CD4-positive, alpha-beta T cell treated with Interleukin-2 at 100 ng/mL for 4 hours (primary cell): ENCODE results near the gene RERE.
"Not testable (repeated sequence)": the region's sequence is repeated elsewhere in the genome, so short reads cannot be mapped to it uniquely, and the experiment has no call there.

Experiments used
- DNase-seq: peaks from one replicate; pipeline ENCODE4 v3.0.0-alpha.2; 2020; ENCODE audit warnings: low spot score

Gene RERE

DNA sequence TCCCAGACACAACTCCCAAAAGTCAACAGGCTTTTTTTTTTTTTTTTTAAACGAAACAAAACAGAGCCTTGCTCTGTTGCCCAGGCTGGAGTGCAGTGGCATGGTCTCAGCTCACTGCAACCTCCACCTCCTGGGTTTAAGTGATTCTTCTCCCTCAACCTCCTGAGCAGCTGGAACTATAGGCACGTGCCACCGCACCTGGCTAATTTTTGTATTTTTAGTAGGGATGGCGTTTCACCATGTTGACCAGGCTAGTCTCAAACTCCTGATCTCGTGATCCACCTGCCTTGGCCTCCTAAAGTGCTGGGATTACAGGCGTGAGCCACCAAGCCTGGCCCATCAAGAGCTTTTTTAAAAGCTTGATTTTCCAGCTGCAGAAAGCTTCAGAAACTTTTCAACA lies 437.1 kb downstream of the RERE start:
- not testable (repeated sequence) for DNase-seq

DNA sequence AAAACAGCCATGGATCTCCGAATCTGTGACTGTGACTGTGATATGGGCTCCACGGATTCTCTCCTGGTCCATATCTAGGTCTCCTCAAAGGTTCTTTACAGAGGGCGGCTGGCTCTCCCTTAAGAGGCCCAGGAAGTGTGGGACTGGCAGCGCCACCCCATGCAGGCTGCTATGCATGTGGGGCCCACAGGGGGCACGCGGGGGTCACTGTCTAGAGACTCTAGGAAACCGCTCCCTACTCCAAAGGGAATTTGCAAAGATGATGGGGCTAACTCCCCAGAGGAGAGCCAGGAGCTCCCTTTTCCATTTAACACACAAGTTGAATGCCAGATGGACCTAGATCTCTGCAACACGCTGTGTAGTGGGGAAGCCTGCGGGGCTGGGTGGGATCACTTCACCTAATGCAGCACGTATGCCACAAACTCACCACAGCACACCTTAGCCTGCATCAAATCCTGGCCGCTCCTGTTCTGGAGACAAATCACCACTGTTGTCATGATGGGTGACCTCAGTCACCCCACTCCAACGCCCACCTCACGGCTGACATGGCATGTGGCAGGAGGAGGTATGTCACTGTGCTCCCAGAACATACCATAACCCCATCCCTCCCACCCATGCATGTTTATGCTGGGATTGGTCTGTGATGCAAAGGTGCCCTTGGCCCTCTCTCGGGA lies 437.8 kb downstream of the RERE start:
- DNase-seq: no peak

DNA sequence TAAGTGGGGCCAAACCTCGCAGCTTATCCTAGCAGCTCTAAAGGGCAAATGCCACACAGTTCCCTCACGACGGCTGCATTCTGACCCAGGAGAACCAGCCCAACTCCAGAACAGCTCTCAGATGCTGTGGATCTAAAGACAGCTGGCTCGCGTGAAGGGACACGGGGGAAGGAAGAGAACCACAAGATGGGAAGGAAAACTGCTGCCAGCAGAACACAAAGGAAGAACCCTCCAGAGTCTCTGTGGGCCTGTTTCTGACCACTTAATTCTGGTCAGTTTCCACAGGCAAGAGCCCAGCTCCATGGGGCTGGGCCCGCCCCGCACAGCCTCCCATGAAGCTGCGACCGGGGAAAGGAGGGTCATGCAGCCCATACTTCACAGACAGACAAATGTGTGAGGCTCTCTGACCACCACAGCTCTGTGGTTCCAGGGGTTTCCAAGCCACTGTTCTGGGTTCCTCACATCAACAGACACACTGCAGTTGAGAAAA lies 438.4 kb downstream of the RERE start:
- no peak for DNase-seq

DNA sequence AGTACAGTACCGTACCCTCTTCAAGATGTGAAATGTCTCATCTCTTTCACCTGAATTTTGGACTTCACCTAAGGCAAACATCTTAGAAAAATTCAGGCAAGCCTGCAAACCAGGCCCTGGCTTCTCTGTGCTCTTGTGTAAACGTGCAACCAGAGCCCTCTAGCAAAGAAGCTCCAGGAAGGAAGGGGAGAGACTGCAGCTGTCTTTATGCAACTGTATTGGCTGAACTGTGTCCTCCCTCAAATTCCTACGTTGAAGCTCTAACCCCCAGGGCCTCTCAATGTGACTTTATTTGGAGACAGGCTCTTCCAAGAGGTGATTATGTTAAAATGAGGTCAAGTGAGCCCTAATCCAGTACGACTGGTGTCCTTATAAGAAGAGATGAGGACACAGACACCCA lies 439.3 kb downstream of the RERE start:
- DNase-seq: no peak

DNA sequence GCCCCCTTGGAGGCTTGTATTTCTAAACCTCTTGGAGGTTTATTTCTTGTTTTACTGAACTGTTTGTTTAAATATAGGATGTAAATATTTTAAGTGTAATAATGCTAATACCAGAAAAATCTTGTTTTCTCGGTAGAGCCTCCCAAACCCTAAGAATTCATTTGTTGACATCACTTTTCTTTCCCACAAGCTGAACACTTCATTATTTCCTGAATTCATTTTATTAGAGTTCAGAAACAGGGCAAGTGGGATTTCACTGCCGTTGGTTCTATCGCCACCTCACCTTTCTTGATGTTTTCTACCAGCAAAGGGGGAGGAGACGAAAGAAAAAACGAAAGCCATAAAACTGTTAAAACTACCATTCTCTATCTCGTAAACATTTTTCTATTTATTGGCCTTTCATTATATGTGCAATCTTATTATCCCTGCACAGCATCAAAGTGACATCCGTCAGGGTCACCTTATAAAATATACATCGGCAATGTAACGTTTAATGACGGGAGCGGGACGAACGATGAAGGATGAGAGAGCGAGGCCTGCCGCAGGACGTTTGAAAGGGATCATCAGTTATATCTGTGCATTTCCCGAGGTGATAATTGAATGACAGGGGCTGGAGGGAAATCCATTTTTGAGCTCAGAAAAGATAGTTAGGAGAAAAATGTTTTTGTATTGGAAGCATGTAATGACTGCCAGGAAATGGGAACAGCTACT lies 440.0 kb downstream of the RERE start:
- no peak for DNase-seq

DNA sequence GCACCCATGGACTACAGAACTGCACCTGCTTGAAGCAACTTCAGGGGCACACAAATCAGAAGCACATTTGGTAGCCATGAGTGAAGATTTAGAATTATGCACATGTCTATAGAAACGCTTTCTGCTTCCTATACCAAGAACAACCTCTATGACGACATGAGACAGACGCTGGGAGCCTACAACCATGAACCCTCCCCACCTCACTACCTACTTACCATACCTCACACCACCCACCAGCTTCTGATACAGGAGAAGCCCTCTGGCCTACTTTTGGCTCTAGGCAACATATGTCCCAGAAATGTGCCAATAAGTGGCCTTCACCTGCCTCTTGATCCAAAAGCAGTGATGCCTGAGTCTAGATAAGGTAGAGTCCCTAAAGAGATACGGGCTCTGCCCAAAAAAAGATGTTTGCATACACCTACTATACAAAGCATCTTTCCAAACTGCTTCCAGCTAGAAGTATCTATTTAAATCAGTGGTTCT lies 441.0 kb downstream of the RERE start:
- no peak for DNase-seq

DNA sequence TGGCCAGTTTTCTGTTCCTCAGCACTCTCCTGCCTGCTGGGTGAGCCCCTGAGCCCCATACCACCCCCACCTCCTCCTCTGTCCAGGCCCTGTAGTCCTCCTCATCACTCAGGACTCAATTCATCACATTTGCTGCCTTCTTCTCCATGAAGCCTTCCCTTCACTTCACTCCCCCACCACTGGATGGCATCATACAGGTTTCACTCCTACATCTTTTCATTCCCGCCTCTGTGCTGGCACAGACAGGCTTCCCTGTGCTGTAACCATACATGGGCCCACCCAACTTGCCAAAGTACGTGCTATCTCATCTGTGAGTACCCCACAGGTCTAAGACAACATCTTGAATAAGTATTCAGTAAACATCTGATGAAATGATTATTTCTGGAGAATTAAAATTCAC lies 442.6 kb downstream of the RERE start:
- DNase-seq: peak; percentile 26

DNA sequence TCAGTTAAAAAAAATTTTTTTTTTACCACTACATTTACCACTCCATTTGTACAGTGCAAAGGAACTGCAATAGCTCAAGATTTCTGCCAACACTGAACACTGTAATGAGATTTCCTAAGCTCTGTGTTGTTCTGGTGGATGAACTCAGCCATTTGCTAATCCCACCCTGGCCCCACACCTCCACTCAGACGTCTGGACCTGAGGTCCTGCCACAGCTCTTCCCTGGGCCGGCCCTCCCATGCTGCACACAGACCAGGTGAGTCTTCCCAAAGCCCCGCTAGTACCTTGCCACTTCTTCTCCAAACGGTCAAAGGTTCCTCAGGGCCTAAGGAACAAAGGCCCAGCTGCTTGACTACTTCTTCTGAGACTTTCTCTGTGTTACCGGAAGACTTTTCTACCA lies 443.1 kb downstream of the RERE start:
- DNase-seq: no peak

DNA sequence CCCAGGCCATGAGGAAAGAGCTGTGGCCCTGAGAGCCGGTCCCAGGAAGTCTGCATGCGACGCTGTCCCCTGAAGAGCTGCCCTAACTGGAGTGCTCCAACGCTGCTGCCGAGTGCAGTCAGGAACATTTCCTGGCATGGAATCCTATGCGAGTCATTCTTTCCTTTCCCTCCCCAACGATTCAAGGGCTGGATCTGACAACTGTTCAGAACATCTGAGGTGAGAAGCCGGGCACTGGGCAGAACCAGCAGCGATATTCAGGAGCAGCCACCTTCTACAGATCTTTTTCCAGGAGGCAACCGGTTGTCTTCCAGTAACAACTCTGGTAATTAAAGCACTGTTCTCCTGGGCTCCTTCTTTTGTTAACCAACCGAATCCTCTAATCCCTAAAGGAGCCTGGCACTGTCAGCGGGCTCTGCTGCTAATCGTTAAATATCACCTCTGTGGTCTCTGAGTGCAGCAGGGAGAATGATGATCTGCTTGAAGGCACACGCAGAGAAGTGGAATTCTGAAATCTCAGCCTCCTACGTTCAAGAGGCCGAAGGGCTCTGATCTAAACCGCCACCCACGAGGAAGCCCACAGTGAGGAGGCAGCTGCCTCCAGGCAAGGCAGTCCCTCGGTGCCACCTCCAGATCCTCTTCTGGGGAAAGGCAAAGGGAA lies 443.7 kb downstream of the RERE start:
- DNase-seq: no peak

DNA sequence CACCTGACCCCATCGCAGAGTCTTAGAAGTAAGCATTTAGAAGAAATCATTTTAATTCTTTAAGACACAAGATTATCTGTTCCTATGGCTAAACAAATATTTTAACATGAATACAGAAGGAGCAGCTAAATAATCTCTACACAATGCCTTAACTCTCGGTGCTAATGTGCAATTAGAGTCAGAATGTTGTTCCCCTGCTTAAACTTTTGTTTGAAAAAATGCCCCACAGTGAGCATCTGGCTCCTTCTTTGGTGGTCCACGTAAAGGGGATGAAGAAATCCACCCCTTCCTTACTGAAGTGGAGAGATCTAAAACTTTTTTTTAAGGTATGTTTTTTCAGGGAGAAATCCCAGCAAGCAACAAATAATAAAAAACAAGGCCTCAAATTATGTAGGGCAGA lies 444.3 kb downstream of the RERE start:
- no peak for DNase-seq

DNA sequence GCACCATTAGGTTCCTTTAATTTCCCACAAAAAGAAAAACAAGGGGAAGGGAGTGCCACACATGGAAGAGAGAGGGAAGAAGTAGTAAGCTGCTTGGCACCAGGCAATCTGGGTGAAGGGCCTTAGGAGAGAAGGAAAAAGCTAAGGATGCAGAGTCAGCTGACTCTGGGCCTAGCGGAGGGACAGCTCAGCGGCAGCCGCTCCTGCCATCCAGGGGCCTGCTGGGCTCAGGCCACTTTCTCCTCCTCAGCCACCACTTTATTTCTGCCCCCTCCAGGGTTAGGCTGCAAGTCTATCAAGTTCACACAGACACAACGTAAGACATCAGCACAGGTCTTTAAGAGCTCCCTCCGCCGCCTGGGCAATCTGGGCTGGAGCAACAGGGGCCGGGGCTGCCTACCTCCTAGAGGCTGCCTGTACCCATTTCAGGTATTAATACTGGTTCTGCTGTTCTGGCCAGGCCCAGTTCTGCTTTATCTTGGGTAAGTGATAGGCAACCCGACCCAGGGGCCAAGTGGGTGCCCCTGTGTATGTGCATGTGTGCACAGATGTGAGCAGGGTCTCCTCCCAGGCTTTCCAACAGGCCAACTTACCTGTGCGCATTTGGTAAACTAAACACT lies 446.0 kb downstream of the RERE start:
- no peak for DNase-seq

DNA sequence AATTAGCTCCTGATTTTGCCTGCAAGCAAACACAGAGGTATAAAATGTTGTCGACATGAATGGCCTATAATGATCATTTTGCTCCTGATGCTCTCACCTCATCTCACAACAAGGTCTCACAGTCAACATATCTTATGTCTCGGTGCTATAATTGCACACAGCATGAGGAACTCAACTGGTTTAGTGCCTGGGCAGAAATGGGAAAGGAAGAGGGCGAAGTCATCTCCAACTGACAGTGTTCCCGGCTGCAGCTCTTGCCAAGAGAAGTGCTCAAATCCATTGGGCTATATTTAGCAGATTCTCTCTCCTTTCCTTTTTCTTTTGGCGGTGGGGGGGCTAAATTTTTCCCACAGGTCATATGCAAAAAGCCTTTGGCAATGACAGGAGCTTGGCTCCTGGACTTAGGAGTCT lies 446.5 kb downstream of the RERE start:
- DNase-seq: no peak

DNA sequence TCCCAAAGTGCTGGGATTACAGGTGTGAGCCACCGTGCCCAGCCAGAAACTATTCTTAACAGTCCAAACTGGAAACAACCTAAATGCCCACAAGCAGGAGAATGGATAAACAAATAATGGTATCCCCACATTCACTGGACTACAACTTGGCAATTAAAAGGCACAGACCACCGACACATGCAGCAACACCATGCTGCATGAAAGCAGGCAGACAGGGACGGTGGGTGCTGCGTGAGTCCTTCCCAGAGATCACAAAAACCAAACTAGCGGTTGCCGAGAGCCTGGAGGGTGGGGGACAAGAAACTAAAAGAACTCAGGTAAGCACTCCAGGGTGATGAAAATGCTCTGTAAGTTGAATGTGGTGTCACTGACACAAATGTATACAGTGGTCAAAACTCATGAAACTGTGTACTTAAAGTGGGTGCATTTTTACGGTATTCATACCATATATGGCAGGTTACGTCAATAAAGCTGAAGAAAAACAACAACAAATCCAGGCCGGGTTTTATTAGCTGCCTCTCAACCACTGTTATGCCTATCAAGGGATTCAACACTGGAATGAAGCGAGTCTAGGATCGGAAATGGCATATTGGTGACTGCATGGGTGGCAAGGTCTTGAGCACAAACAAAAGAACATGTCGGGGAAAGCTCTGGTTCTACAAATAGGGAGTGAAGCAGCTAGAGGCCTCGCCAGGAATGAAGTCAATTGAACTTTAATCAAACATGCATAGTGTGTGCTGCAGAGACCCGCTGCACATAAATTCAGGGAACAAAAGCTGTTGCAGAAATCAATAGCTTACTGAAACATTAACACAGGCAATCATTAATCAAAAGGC lies 447.2 kb downstream of the RERE start:
- DNase-seq: no peak

DNA sequence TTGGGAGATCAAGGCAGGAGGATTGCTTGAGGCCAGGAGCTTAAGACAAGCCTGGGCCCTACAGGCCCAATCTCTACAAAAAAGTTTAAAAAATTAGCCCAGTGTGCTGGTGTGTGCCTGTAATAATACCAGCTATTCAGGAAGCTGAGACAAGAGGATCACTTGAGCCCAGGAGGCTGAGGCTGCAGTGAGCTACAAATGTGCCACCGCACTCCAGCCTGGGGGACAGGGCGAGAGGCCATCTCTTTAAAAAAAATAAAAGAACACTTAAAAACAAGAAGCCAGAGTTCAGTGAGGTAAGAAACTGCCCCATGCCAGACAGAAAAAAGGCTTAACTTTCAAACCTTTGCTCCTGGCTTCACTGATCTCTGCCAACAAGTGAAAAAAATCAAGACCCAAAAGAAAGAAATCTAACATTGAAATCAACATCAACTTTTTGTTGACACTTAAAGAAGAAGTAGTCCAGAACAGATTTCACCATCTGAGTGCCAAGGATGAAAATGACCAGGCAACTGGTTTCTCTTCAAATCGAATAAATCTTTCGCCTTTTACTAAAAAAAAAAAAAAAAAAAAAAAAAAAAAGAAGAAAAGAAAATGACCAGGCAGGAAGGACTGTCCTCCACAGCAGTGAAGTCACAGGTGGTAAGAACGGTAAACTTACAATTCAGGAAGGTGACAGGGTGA lies 448.3 kb downstream of the RERE start:
- no peak for DNase-seq

DNA sequence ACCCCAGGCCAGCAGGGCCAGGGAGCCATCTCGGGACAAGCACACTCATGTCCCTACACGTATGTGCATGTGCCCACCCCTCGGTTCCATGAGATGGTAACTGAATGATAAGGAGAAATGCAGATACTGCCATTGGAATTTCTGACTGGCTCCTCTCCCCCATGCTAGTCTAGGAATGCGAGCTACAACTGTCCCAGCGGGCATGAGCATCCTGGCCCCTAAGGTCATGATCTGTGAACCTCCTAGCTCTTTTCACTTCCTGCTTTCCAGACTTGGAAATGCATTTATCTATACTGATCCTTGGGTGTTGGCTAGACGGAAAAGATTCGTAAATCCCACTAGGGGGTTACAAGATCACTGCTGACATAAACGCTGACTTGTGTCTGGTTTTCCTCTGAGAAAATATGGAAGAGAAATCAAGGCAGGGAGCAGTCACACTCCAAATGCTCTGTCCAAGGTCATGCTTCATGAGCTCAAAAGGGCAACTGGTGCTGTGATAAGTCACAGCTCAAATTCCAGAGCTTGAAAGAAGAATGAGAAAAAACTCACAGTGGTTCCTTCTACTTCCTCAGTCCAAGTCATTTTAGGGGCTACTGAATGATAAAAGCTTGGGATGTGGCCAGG lies 449.8 kb downstream of the RERE start:
- no peak for DNase-seq

DNA sequence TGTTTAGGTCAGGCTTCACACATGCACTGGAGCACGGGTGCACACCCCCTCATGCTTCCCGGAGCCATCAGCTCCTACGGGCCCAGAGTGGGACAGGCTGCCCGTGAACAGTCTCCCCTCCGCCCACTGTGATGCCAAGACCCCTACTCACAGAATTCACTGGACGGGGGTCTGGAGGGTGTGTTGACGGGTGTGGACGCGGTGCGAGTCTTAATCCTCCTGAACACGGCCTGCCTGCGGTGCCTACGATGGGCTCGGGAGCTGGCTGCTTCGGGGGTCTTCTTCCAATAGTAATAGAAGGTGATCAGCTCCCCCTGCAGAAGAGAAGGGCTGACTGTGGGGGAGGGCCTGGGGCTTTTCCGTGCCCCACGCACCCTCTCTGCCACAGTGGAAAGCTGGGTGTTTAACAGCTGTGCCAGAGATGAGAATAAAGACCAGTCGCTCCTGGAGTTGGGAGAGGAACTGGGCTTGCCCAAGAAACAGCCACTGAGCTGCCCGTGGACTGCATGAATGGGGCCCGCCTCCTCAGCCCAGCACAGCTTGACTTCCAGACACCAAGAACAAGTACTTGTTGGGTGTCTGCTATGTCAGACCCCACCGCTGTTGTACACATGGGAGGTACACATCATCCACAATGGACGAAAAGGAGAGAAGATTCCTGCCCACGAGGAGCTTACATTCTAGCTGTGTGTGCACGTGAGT lies 451.6 kb downstream of the RERE start:
- DNase-seq: no peak

DNA sequence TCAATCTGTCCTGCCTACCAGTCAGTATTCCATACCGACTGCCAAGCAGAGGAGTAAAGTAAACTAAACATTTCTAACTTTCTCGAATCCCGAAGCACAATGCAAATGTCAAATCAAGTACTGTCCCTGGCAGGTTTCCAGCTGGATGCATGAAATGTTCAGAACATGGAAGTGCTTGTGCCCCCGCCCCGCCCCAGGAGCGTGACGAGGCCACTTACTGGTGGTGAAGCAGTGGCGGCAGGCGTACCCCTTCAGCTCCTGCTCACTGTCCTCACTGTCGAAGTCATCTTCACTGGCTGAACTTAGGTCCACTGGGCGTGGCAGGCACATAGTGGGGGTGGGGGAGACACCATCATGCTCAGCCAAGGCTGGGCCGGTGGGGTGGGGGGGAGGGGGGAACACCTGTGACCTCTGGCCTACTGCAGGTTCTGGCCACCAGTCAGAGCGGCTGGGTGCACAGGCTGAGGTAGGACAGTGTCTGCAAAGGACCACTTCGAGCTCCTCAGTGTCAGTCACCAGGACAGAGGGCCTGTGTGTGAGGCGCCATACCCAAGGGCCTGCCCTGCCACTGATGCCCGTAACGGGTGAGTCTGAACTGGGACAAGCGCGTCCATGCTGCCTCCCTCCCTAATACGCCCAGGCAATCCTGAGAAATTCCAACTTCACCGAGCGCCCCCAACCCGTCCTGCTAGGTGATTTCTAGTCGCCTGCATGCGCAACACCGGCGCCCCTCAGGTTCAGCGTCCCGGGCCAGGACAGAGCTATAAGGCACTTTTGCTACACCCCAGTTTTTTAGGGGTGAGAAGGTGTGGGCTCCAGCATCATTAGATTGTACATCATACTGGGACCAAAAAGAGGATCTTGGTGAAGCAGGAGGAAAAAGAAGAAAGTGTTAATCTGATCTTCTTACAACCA lies 452.7 kb downstream of the RERE start:
- DNase-seq: no peak

DNA sequence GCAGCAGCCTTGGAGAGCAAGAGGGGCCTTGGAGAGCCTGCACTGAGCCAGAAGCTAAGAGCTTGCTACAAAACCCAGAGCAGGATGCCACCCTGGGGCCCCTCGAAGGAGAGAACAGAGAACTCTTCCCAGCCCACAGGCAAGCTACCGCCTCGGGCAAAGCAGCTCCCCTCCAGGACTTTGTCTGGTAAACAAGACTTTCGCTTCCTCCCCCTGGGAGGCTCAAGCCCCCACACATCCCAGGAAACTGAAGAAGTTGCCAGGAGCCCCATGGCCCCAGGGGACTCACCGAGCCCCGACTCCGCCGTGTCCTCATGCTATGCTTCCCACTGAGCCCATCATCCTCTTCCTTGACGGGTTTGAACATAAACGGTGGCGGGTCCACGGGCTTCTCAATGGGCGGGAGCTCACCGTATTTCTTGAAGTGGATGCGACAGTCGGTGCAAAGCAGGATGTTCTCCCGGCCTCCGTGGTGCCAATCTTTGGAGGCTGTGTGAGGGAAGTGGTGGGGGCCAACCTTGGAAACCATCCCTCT lies 453.6 kb downstream of the RERE start:
- DNase-seq: no peak
